Stimulated activated CD4-positive, alpha-beta T cell treated with anti-CD3 and anti-CD28 coated beads, Interleukin-12 subunit alpha, Interleukin-12 subunit beta, amount 100 ng/mL, for 4 hours (primary cell): ENCODE results near the gene RGR.
A peak's percentile ranks its signal among the peaks of the same experiment; 100 is the strongest.

Experiments used
- DNase-seq: peaks from one replicate; pipeline ENCODE4 v3.0.0-alpha.2; 2020

Gene RGR

DNA sequence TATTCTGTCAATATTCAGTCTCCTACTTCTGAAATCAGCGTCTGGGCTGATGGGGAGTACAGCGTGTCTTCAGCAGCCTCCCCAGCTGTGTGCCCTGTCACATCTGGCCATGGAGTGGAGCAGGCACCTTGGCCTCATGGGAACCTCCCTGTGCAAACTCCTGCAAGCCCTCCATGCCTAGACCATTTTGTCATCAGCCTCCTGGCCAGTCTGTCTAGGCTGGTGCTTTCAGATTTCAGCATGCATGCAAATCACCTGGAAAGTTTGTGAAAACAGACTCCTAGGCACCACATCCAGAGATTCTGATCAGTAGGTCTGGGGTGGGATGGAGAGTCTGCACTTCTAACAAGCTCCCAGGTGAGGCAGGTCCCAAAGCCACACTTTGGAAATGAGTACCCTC lies 57.4 kb downstream of the RGR start:
- no peak for DNase-seq

DNA sequence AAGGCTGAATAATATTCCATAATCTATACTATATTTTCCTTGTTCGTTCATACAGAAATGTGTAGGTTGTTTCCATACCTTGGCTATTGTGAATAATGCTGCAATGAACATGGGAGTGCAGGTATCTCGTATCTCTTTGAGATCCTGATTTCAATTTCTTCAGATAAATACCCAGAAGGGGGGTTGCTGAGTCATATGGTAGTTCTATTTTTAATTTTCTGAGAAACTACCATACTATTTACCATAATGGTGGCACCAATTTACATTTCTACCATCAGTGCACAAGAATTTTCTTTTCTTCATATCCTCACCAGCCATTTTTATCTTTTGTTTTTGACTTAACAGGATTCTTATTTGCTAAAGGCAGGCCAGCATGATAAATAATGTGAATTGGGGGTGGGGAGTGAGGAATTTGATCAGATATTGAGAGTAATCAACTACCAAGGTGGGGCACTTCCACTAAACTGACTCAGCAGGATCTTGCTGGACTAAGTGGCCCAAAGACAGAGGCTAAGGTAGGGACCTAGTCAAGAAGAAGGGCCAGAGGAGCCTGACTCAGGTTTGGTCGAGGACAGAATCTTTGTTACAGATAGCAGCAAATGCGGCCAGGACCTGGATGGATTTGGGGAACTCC lies 62.0 kb downstream of the RGR start:
- no peak for DNase-seq

DNA sequence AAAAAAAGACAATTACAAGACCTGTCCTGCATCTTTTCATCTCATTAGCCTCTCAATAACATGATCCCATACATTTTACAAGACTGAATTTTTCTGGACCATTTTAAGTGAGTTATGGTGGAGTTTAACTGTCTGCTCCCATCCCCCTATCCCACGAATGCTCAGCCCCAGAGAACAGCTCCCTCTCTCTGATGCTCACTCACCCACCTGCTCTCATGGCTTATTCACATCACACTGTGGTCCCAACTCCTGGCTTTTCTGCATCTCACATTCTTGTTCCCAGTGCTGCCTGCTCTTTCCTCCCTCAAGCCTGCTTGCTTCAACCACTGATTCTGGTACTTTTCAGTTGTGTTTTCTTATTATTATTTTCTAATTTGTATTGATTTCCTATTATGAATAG lies 63.2 kb downstream of the RGR start:
- DNase-seq, result no peak

DNA sequence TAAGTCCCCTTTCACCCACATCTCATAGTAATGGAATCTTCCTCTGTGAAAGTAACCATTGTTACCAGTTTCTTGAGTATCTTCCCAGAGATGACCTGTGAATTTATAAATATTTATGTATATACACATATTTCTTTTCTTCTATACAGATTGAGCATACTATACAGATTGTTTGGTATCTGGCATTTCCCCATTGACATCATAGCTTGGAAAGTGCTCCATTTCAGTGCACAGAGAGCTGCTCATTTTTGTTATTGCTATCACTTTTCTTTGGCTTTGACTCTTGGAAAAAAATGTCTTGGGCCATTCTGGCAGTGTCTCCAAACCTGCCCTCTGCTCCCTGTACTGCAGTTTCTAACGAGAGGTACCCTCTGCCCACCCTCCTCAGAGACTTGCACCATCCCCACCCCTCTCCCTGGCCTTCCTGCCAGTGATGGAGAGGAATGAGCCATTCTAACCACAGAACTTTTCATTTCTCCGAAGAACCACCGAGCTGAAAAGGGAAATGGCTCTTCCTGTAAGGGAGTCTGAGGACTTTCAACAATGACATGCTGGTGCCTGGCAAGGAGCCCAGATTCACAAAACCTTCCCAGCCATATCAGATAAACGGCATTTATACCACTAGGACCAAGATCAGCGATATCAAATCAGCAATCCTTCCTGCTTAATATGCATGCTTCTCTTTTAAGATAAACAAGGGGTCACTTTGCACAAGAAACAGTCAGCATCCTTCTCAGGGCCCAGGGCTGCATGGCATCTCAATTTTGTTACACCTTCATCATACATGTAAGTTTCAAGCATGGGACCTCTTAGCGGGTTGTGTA lies 63.8 kb downstream of the RGR start:
- peak; percentile 36 for DNase-seq
